Measurements from ENCODE around the gene TMEM212. TPM values are rescaled to one million over a fixed set of nuclear protein-coding genes. Genes with fewer than 3 reads are reported as not detected.

The TMEM212 gene
- total and polyA plus RNA-seq, 2 of the 13 experiments (the other 11 are each of a cell fraction or from before 2014, with no cell fraction given) = not detected

- TF ChIP-seq NPAS2 (CRISPR knock-in tag; IDR thresholded peaks at IDR 0.05; ENCODE audit: borderline replicate concordance) (no peak), ZC3H4 (CRISPR knock-in tag; IDR thresholded peaks at IDR 0.05; ENCODE audit: borderline replicate concordance) (no peak; the same call in 1 of the 2 replicates), TARDBP (CRISPR knock-in tag; IDR thresholded peaks at IDR 0.05) (peak; percentile 54; the same call in 1 of the 2 replicates), SMAD9 (CRISPR knock-in tag; IDR thresholded peaks at IDR 0.05) (no peak), TRAFD1 (CRISPR knock-in tag; IDR thresholded peaks at IDR 0.05; ENCODE audit: borderline replicate concordance) (no peak), ZNF253 (CRISPR knock-in tag; IDR thresholded peaks at IDR 0.05; ENCODE audit: borderline replicate concordance) (0 out of 2 replicates have a peak, but pooled peaks have one; percentile 38), ZNF546 (CRISPR knock-in tag; conservative IDR thresholded peaks at IDR 0.05) (no peak), MLLT10 (CRISPR knock-in tag; IDR thresholded peaks at IDR 0.05) (no peak), SNRNP70 (IDR thresholded peaks at IDR 0.05; ENCODE audit: low read depth, low read length) (no peak), EZH2 (conservative IDR thresholded peaks at IDR 0.05; ENCODE audit: low read depth, low read length) (no peak), RFX5 (IDR thresholded peaks at IDR 0.05; ENCODE audit: low read depth, low read length) (no peak), ZMAT3 (CRISPR knock-in tag; conservative IDR thresholded peaks at IDR 0.05) (no peak), GZF1 (CRISPR knock-in tag; IDR thresholded peaks at IDR 0.05) (no peak), MEIS2 (CRISPR knock-in tag; IDR thresholded peaks at IDR 0.05) (0 out of 2 replicates have a peak, but pooled peaks have one; percentile 19), ZNF264 (CRISPR knock-in tag; IDR thresholded peaks at IDR 0.05) (no peak), NFE2 (CRISPR knock-in tag; IDR thresholded peaks at IDR 0.05) (no peak), HNF1B (CRISPR knock-in tag; IDR thresholded peaks at IDR 0.05) (no peak), ZFYVE20 (CRISPR knock-in tag; IDR thresholded peaks at IDR 0.05; ENCODE audit: borderline replicate concordance, low read depth) (no peak), MXD3 (CRISPR knock-in tag; IDR thresholded peaks at IDR 0.05) (no peak), ZSCAN29 (CRISPR knock-in tag; conservative IDR thresholded peaks at IDR 0.05) (no peak), HOXD1 (CRISPR knock-in tag; IDR thresholded peaks at IDR 0.05) (no peak), ZNF446 (CRISPR knock-in tag; IDR thresholded peaks at IDR 0.05) (no peak), ZNF180 (CRISPR knock-in tag; IDR thresholded peaks at IDR 0.05; ENCODE audit: borderline replicate concordance, low read depth) (no peak)
- TF ChIP-seq, protein P1, sequence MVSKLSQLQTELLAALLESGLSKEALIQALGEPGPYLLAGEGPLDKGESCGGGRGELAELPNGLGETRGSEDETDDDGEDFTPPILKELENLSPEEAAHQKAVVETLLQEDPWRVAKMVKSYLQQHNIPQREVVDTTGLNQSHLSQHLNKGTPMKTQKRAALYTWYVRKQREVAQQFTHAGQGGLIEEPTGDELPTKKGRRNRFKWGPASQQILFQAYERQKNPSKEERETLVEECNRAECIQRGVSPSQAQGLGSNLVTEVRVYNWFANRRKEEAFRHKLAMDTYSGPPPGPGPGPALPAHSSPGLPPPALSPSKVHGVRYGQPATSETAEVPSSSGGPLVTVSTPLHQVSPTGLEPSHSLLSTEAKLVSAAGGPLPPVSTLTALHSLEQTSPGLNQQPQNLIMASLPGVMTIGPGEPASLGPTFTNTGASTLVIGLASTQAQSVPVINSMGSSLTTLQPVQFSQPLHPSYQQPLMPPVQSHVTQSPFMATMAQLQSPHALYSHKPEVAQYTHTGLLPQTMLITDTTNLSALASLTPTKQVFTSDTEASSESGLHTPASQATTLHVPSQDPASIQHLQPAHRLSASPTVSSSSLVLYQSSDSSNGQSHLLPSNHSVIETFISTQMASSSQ (IDR thresholded peaks at IDR 0.05; ENCODE audit: low read depth) = no peak
- TF ChIP-seq, protein P1 (CRISPR knock-in tag; IDR thresholded peaks at IDR 0.05; ENCODE audit: borderline replicate concordance) = peak; percentile 26; the same call in 1 of the 2 replicates
These were observed 33.6 kb upstream of the TMEM212 start (continued) for GRCh38 chr3:171809611-171809860.

Measured in HepG2 (cell line).